BE2C (cell line): ENCODE results near the gene CA5B.
A peak's percentile ranks its signal among the peaks of the same experiment; 100 is the strongest.

Experiments used
- DNase-seq: peaks from one replicate; pipeline ENCODE4 v3.0.0-alpha.2; 2020
- H3K27me3 ChIP-seq: fragments of 250-450 bp; sonication (Bioruptor Pico); 2 replicates; pipeline ENCODE4 v1.5.1; 2020; ENCODE audit warnings: mild to moderate bottlenecking
- H3K36me3 ChIP-seq: fragments of 250-450 bp; sonication (Bioruptor Pico); 2 replicates; pipeline ENCODE4 v1.5.1; 2020; ENCODE audit warnings: mild to moderate bottlenecking
- H3K4me1 ChIP-seq: fragments of 250-450 bp; sonication (Bioruptor Pico); 2 replicates; pipeline ENCODE4 v1.5.1; 2020
- H3K4me3 ChIP-seq: 2 replicates; pipeline ENCODE4 v1.5.1; 2011; ENCODE audit warnings: low read depth, low read length
- H3K9me3 ChIP-seq: fragments of 250-450 bp; sonication (Bioruptor Pico); 2 replicates; pipeline ENCODE4 v1.5.1; 2020
- CTCF ChIP-seq: IDR thresholded peaks from 2 replicates; pipeline ENCODE4 v1.5.1; 2012; ENCODE audit warnings: mild to moderate bottlenecking, low read depth, low read length

Gene CA5B

GRCh38 chrX:15812192-15812938 is 74.3 kb downstream of the CA5B start:
- H3K36me3 ChIP-seq = no peaks in the 10 kb centered on the region; the same call in 1 of the 2 replicates
- no peaks in the 10 kb centered on the region for H3K9me3 ChIP-seq
- H3K4me1 ChIP-seq = no peaks in the 10 kb centered on the region
- no peak overlapping the region for H3K4me3 ChIP-seq
- H3K27me3 ChIP-seq = no peaks in the 10 kb centered on the region
- DNase-seq = no peak
- TF ChIP-seq CTCF = no peak

GRCh38 chrX:15813416-15813815 is 75.3 kb downstream of the CA5B start:
- no peaks in the 10 kb centered on the region for H3K4me1 ChIP-seq
- H3K4me3 ChIP-seq = no peak overlapping the region
- no peaks in the 10 kb centered on the region for H3K9me3 ChIP-seq
- no peak for TF ChIP-seq CTCF
- no peaks in the 10 kb centered on the region for H3K27me3 ChIP-seq
- DNase-seq = no peak
- no peaks in the 10 kb centered on the region; the same call in 1 of the 2 replicates for H3K36me3 ChIP-seq

- no peak for DNase-seq
- no peak for TF ChIP-seq CTCF
- H3K36me3 ChIP-seq = no peaks in the 10 kb centered on the region
- no peaks in the 10 kb centered on the region for H3K4me1 ChIP-seq
- no peak overlapping the region for H3K4me3 ChIP-seq
- H3K27me3 ChIP-seq = no peaks in the 10 kb centered on the region
- H3K9me3 ChIP-seq = no peaks in the 10 kb centered on the region
Measured at GRCh38 chrX:15814771-15815365, 76.8 kb downstream of the CA5B start.

GRCh38 chrX:15815779-15816437 is 77.8 kb downstream of the CA5B start:
- peak; percentile 22 for DNase-seq
- no peaks in the 10 kb centered on the region for H3K9me3 ChIP-seq
- no peaks in the 10 kb centered on the region for H3K27me3 ChIP-seq
- H3K4me1 ChIP-seq = no peaks in the 10 kb centered on the region
- H3K4me3 ChIP-seq = no peak overlapping the region
- no peaks in the 10 kb centered on the region for H3K36me3 ChIP-seq
- peak; percentile 55 for TF ChIP-seq CTCF

GRCh38 chrX:15816438-15816809 is 78.4 kb downstream of the CA5B start:
- Histone ChIP-seq H3K4me3 (no peak overlapping the region), H3K4me1 (no peaks in the 10 kb centered on the region), H3K36me3 (no peaks in the 10 kb centered on the region), H3K27me3 (no peaks in the 10 kb centered on the region), H3K9me3 (no peaks in the 10 kb centered on the region)
- no peak for DNase-seq
- no peak for TF ChIP-seq CTCF

- no peak for DNase-seq
- TF ChIP-seq CTCF = no peak
- H3K4me1 ChIP-seq = no peaks in the 10 kb centered on the region
- no peaks in the 10 kb centered on the region for H3K27me3 ChIP-seq
- H3K36me3 ChIP-seq = no peaks in the 10 kb centered on the region
- no peak overlapping the region for H3K4me3 ChIP-seq
- no peaks in the 10 kb centered on the region for H3K9me3 ChIP-seq
Measured at GRCh38 chrX:15816886-15817285, 78.8 kb downstream of the CA5B start.
